DMS53 (cell line): ENCODE measurements around the gene BSG.

ENCODE experiments used
- DNase-seq: peaks from one replicate; lab custom pipeline; 2025; lab: John Stamatoyannopoulos, UW

Gene BSG

DNA sequence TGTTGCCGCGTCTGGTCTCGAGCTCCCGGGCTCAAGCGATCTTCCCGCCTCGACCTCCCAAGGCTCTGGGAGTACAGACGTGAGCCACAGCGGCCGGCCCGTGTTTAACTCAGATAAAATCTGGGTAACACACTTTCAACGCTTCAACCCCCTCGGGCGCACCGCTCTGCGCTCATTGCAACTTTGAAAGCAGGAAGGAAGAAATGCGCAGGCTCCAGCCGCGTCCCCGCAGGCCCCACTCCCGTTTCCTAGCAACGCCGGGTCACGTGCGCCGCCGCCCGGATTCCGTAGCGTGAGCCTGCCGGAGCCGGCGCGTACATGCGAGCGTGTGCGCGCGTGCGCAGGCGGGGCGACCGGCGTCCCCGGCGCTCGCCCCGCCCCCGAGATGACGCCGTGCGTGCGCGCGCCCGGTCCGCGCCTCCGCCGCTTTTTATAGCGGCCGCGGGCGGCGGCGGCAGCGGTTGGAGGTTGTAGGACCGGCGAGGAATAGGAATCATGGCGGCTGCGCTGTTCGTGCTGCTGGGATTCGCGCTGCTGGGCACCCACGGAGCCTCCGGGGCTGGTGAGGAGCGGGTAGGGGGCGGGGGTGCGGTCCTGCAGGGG lies at the start of gene BSG:
BSG (plus strand) TSS at position 457 of the 603 bp plus-strand sequence; CDS start at position 496, 39 bp downstream.
- DNase-seq, result peak; percentile 98

DNA sequence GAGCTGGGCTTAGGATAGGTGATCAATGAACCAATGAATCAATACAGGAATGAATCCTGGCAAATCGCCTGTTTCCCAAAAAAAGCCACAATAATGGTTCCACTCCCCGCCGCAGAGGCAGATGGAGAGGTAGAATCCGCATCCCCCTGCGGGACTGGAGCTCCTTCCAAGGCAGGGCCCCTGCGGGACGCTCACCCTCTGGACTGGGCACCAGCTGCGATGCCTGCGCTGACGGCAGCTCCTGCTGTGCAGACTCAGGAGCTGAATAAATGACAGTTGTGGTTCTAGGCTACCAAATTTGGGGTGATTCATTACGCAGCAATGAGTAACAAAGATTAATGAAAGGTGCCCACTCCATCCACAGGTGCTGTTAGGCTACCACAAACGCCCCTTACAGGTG lies 49.7 kb upstream of the BSG start:
- DNase-seq, result no peak

DNA sequence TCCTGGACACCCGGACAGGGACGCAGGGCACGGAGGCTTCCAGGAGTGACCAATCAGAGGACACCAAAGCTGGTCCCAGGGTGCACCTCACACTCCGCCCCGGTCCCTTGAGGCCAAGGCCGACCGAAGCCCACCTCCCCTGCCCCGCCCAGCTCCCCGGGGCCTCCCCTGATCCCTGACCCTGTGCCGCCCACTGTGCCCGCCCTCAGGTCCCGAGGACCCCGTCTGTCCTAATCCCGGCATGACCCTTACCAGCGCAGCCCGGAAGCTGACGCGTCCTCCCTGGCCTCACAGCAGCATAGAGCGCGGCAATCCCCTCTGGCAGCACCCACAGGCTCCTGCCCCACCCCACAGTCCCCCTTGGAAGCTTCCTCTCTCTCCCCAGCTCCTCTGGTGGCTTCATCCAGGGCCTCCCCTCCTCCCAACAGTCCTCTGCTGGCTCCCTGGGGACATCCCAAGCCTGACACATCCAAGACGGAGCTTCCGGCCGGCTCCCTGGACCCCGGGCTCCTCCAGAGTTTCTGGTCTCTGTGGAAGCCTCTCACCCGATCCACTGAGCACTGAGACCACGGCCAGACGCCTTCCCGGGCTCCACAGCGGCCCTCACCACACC lies 48.2 kb upstream of the BSG start:
- peak; percentile 69 for DNase-seq

DNA sequence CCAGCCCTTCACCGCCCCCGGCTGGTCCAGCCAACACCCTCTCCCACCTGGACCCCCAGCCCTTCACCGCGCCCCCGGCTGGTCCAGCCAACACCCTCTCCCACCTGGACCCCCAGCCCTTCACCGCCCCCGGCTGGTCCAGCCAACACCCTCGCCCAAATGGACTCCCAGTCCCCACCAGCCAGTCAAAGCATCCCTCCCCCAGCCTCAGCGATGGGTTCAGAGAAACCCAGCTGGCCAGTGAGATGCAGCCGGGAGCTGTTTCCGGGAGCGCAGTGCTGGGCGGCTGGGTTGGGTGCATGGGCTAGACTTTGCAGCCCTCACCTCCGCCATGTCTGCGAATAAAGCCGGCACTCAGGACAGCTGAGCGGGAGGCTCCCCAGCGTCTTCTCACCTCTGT lies 47.4 kb upstream of the BSG start:
- peak; percentile 45 for DNase-seq

DNA sequence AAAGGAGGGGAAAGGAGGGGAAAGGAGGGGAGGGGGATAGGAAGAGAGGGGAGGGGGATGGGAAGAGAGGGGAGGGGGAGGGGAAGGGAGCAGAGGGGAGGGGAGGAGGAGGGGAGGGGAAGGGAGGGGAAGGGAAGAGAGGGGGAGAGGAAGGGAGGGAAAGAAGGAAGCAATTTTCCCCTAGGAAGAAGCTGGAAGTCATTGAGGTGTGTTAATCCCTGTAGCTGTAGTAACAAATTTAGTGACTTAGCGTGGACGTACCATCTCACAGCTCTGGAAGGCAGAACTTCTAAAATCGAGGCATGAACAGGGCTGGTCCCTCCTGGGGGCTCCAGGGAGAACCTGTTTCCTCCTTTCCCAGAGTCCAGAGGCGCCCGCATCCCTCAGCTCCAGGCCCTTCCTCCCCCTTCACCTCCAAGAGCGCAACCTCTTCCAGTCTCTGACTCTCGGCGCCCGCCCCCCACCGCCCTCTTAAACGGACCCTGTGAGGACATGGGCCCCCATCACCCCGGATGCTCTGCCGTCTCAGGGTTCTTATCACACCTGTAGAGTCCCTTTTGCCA lies 46.5 kb upstream of the BSG start:
- no peak for DNase-seq

DNA sequence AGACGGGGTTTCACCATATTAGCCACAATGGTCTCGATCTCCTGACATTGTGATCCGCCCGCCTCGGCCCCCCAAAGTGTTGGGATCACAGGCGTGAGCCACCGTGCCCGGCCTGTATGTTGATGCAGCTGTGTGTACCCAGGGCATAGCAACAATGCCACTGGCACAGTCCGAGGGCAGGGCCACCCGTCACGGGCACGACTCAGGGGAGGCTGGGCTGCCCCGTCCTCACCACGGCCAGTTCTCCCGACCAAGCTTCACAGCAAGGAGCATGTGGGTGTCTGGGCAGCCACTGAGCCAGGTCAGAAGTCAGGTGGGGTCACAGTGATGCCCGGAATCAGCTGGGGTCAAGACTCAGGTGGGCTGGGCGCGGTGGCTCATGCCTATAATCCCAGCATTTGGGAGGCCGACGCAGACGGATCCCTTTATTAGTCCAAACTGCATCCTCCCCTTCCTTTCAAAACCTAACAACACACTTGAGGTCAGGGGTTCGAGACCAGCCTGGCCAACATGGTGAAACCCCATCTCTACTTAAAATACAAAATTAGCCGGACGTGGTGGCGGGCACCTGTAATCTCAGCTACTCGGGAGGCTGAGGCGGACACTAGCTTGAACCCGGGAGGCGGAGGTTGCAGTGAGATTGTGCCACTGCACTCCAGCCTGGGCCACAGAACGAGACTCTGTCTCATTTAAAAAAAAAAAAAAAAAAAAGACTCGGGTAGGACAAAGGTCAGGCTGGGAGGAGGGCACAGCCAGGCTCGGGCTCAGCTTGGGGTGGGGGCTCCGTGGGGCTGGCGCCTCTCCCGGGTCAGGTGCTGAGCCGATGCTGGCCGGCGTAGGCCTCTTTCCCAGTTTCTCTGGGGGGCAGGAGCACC lies 42.0 kb upstream of the BSG start:
- DNase-seq, result no peak

DNA sequence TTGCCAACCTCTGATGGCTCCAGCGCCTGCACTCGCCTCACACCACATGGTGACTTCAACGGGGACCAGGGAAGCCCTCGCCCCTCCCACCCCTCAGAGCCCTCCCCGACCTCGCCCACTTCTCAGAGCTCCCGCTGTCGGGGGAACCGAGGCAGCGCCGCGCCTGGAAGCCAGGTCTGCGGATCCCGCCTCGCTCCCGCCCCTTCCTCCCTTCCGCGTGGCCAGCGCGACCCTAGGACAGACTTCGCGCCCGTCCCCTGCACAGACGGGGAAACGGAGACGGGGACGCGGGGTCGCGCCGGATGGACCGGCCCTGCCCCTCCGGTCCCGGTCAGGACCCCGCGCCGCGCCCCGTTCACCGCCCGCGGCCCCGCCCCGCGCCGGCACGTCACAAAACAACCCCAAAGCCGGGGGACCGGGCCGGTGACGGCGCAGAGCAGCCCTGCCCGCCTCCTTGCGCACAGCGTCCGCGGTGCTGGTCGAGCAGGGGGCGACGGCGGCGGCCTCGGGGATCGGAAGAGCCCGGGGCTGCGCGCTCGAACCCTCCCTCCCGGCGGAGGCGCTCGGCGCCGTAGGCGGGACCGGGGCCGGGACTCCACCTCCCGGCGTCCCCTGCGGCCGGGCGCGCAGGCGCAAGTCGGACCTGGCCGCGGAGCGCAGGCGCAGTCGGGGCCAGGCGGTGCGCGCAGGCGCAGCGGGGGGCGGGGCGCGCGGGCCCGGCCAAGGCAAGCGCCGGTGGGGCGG lies 41.2 kb upstream of the BSG start:
- DNase-seq, result peak; percentile 91

DNA sequence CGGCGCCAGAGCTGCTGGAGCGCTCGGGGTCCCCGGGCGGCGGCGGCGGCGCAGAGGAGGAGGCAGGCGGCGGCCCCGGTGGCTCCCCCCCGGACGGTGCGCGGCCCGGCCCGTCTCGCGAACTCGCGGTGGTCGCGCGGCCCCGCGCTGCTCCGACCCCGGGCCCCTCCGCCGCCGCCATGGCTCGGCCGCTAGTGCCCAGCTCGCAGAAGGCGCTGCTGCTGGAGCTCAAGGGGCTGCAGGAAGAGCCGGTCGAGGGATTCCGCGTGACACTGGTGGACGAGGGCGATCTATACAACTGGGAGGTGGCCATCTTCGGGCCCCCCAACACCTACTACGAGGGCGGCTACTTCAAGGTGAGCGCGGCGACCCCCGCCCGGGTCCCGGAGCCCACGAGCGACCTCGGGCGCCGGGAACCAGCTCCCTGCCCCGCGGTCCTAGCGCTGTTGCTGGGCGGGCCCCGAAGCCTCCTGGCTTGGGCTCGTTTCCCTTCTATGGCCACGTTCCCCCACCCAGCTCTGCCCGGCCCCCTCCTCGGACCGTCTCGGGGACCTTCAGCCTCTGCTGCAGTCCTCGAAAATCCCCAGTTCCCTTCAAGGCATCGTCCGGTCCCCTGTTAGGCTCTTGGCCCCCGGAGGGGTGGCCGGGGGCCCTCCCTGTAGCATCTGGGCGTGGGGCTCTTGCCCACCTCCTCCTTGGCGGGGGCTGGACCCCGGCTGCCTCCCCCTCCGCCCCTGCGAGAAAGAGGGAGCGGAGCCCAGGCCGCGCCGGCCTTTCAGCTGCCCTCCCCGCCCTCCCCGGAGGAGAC lies 40.4 kb upstream of the BSG start, which contains the start of gene CDC34:
CDC34 (plus strand) TSS at position 8 of the 808 bp plus-strand sequence; CDS start at position 180, 172 bp downstream.
- DNase-seq, result peak; percentile 70

DNA sequence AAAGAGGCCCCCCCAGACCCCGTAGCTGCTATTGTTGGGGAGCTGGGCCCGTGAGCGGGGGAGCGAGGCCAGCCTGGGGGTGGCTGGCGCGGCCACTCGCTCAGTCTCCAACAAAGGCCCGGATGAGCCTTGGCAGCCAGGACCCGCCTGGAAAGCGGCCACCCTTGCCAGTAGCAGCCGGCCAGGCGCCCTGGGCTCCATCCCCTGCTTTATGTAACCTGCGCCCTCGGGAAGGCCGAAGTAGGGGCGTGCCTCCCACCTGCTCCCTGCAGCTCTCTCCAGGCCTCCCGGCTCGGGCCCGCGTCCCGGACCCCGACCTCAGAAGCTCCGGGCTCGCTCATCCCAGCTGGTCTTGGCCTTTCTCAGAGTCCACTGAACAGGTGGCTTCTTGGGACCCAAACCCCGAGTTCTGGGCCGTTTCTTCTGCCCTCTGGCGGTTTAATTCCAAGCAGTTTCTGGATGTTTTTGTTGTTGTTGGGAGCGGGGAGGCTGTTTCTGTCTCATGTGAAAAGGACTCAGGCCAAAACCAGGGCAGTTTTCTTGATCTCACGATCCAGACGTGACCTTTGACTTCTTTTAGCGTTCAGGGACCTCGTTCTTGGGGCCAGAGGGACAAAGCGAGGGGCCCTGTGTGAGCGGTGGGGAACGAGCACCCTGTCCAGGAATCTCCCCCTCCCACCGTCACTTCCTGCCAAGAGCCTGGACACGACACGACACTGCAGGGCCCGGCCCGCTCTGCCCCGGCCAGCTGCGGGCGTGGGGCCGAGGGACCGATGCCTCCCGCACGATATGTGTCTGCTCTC lies 39.6 kb upstream of the BSG start:
- peak; percentile 77 for DNase-seq

DNA sequence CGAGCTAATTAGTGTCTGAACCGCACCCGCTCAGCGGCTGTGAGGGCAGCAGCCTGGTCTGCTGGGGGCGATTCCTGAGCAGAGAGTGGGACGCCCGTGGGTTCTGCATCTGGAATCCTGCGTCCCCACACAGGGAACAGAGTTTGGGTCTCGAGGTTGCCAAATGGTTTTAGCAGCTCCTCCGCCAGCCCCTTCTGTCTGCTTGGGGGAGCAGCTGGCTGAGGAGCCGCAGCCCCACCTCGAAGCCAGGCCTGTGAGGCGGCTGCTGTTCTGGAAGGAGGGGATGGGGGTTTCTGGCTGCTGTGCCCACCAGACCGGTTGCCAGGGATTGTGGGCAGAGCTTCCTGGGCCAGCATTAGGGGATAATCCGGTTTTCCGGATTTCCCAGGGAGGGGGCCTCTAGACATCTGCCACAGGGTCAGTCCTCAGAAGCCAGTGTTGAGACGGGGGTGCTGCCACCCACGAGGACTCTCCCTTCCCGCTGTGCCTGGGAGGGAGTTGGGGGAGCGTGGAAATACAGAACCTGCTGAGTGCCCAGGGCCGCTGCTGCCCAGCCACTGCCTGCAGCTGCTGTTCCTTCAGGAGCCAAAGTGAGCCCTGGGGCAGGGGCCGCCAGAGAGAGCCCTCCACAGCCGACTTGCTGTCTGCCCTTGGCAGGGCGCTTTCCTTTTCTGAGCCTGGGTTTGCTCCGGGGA lies 38.9 kb upstream of the BSG start:
- DNase-seq, result no peak

DNA sequence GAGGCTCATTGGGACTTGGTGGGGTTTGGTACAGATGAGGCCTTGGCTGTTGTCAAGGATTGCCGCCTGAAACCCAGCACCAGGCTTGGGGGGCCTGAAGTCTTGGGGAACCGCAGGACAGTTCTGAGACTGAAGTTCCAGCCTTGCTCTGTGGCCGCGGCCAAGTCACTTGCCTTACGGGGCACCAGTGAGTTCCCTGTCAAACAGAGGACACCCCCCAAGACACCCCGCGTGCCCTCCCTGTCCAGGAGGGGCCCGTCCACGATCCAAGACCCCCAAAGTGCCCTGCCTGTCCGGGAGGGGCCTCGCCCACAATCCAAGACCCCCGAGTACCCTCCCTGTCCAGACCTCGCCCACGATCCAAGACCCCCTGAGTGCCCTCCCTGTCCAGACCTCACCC lies 38.3 kb upstream of the BSG start:
- DNase-seq, result no peak

DNA sequence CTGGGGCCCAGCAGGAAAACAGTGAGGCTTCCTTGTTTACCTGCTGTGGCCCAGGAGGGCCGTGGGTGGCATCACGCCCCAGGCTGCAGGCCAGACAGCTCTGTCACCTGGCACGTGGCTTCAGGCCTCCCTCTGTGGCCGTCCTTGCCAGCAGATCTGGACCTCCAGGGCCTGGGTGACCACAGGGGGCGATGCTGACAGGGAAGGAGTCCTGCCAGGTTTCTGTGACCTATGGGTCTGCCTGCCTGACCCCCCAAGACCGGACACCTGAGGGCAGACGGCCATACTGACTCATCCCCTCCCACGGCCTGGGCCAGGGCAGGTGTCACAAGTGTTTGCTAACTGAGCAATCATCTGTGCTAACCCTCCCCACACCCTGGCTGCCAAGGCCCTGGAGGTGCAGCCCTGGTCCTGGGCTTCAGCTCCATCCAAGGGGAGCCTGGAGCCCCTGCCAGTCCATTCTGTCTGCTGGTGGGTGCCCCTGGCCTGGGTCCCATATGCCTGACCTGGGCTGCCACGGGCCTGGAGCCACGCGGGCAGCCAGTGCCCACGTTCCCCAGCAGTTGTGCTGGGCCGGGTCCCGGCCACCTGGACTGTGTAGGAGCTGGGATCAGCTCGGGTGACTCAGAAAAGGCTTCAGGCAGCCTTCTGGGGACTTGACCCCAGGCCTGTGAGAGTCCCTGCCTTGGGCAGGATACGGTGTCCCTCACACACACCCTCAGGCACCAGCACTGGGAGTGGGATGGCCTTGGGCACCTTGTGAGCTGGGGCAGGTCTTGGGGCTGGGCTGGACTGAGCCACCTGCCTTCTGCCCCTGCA lies 37.2 kb upstream of the BSG start:
- peak; percentile 91 for DNase-seq

DNA sequence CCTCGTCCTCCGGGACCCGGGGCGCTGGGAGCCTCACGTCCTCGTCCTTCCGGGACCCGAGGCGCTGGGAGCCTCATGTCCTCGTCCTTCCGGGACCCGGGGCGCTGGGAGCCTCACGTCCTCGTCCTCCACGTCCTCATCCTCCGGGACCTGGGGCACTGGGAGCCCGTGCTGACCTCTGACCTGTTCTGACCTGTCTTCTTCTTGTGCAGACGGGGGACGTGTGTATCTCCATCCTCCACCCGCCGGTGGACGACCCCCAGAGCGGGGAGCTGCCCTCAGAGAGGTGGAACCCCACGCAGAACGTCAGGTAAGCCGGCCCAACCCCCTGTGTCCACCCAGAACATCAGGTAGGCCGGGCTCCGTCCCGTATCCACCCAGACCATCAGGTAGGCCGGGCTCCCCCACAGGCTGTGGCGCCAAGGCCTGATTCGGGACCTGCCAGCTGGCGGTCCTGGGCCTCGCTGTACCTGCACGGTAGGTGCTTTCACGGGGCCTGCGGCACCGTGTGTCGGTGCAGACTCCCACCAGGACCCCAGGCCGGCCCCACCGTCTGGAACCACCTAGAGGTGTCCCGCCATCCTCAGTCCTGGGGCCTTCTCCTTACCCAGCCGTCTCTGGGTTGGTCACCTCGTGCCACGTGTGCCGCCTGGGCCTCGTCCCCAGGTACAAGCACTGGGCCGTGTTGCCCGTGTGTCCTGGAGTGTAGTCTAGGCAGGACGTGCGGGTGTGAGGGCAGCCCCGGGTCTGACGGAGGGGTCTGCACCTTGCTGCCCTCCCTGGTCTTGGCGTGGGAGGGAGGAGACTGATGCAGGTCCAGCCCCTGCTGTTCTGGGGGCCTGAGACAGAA lies 36.1 kb upstream of the BSG start:
- no peak for DNase-seq

DNA sequence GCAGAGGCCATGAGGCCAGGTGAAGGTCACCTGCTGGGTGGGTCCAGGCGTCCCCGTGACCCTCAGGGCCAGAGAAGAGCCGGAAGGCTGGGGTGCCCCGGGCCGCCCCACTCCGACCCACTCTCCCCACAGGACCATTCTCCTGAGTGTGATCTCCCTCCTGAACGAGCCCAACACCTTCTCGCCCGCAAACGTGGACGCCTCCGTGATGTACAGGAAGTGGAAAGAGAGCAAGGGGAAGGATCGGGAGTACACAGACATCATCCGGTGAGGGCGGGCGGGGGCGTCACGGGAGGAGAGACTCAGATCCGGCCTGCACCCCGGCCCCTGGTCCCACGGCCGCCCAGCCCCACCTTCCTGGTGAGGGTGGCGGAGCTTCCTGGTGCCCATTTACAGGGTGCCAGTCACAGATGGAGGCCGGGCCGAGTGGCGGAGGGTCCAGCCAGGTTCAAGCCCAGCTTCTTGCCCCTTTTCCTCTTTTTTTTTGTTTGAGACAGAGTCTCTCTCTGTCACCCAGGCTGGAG lies 35.5 kb upstream of the BSG start:
- DNase-seq, result no peak

DNA sequence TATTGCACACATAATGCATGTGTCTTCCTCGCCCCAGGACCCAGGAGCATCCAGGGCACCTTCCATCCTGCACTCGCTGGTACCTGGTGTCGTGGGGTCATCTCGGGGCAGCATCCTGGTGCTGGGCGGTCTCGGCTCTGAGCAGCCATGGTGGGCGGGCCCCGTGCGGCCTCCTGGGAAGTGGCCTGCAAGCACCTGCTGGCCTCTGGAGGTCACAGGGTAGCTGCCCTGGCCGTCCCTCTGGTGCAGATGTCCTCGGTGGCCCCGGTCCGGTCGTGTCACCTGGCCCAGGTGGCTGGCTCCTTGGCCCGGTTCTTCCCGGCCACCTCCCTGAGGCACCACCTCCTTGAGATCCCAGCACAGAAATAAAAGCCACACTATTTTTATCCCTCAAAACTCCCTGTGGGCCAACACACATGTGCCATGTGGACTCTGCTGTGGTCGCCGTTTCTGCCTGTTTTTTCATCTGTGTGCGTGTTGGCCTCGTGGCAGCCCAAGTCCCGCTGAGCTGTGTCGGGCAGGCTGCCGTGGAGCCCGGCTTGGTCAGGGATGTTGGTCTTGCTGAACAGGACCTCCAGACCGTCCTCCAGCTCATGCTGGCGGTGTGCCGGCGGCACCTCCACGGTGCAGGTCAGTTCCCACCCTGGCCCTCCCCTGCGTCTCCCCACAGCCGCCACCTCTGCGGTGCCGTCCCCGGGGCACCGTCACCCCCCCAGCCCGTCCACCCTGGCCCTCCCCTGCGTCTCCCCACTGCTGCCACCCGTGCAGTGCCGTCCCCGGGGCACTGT lies 33.6 kb upstream of the BSG start:
- no peak for DNase-seq

DNA sequence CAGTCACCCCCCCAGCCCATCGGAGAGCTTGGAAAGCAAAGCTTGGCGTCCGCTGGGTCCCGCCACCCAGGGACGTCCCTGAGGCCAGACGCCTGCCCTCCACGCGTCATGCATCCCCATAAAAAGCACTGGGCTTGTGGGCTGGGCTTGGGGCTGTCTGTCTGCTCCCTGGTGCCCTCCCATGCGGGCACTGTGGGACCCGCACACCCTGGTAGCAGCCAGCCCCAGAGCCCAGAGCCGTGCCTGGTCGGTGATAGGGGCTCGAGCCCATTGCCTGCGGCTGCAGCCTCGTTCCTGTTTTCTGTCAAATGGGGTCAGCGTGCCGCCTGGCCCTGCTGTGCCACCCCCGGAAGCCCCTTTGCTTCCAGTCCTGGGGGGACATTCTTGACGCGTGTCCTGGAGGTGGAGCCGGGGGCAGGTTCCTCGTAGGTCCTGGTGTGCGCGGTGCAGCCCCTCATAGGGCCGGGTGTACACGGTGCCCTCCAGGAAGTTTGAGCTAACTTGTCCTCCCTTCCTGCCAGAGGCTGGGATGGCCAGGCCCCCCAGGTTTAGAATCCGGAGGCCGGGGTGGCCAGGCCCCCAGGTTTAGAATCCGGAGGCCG lies 32.9 kb upstream of the BSG start:
- DNase-seq, result no peak
